ENCODE data around the gene CELF2.

CELF2 gene

GRCh38 chr10:11313463-11313862 lies 295.8 kb downstream of the CELF2 start:
- DNase-seq = no peak

GRCh38 chr10:11317936-11318670 lies 300.4 kb downstream of the CELF2 start:
- no peak for DNase-seq

- no peak for DNase-seq
Observed at GRCh38 chr10:11318826-11319598, 301.3 kb downstream of the CELF2 start.

GRCh38 chr10:11319990-11320602 lies 302.4 kb downstream of the CELF2 start:
- no peak for DNase-seq

GRCh38 chr10:11320809-11321520 lies 303.3 kb downstream of the CELF2 start:
- DNase-seq = no peak

GRCh38 chr10:11322698-11323097 lies 305.0 kb downstream of the CELF2 start:
- DNase-seq = no peak

- DNase-seq = no peak
Observed at GRCh38 chr10:11324761-11325321, 307.2 kb downstream of the CELF2 start.

- DNase-seq = no peak
Observed at GRCh38 chr10:11325817-11326216, 308.1 kb downstream of the CELF2 start.

- DNase-seq = no peak
Observed at GRCh38 chr10:11326241-11326640, 308.6 kb downstream of the CELF2 start.

- DNase-seq = no peak
Observed at GRCh38 chr10:11326913-11327616, 309.4 kb downstream of the CELF2 start.

- DNase-seq = no peak
Observed at GRCh38 chr10:11328264-11329061, 310.8 kb downstream of the CELF2 start.

GRCh38 chr10:11329062-11329673 lies 311.5 kb downstream of the CELF2 start:
- no peak for DNase-seq

- no peak for DNase-seq
Observed at GRCh38 chr10:11330383-11331045, 312.8 kb downstream of the CELF2 start.

- DNase-seq = no peak
Observed at GRCh38 chr10:11331046-11331577, 313.4 kb downstream of the CELF2 start.

GRCh38 chr10:11331726-11332125 lies 314.1 kb downstream of the CELF2 start:
- no peak for DNase-seq

GRCh38 chr10:11332846-11333245 lies 315.2 kb downstream of the CELF2 start:
- no peak for DNase-seq

- no peak for DNase-seq
Observed at GRCh38 chr10:11334436-11334835, 316.8 kb downstream of the CELF2 start.

- DNase-seq = no peak
Observed at GRCh38 chr10:11335167-11335652, 317.5 kb downstream of the CELF2 start.

GRCh38 chr10:11335881-11336430 lies 318.3 kb downstream of the CELF2 start:
- DNase-seq = no peak
